Endometrial microvascular endothelial cells (primary cell): ENCODE measurements around the gene ATP1A3. TPM values are rescaled to one million over a fixed set of nuclear protein-coding genes. Genes with fewer than 3 reads are reported as not detected.
"Not testable (repeated sequence)": the region's sequence is repeated elsewhere in the genome, so short reads cannot be mapped to it uniquely, and the experiment has no call there.

Experiments
- in situ Hi-C: cut with HindIII; loops from 2 replicates; pipeline ENCODE4 v1.10.0; 2017; ENCODE audit warnings: low sequenced_read_pairs, low pct_unique_long_range_greater_than_20kb; ENCODE audit errors: inconsistent ontology term
- total RNA-seq: library from RNA; depleted of rRNA; stranded (reverse); fragments of >200 nt; gene quantifications from one replicate; pipeline ENCODE4 v1.2.3, GENCODE V29; 2015; ENCODE audit errors: inconsistent ontology term

ATP1A3 gene
- total RNA-seq, 1 donor from 2014 or later, result under 0.01 TPM

DNA sequence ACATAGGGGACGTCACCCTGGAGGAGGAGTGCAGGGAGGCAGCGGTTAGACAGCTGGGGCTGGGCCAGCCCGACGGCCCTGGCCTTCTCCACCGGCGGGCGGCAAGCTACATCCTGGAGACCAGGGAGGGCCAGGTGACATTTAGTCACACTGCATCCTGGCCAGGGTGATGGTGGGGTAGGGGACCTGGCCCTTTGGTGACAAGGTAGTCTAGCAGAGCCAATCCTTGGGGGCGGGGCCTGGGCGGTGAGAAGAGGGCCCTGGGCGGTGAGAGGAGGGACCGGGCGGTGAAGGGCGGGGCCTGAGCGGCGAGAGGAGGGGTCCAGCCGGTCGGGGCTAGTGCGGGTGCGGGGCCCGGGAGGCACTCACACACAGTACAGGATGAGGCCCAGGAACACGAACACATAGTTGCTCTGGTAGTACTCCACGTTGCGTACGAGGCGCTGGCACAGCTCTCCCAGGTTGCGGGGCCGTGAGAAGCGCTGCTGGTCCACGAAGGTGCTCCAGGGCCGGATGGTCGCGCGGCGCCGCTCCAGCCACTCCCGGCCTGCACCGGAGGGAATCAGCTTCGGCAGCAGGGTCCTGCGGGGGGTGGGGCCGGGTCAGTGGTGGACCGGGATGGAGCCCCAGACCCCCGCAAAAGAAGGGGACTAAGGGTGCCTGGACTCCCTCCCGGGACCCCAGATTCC, 35.5 kb downstream of the ATP1A3 start:
- in situ Hi-C loops, result no loop called here

DNA sequence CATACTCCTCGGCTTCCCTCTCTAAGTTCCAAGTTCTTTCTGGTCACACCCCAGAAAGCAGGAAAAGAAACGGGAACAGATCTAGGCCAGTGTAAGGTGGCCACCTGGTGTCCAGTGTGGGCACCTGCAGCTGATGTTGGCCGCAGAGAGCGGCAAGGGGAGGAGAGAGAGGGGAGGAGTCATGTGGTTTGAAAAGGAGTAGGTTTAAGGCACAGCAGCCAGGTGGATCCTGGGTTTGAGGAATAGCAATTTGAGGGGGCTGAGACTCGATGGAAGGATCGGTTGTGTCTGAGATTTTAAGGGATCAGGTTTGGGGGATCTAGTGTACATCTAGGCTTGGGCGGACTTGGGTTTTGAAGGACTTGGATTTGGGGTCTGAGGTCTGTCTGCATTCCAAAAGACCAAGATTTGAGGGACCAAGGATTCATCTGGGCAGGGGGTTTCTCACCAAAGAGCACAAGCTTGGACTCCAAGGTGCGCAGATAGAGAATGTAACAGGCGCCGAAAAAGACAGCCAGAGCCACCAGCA, 36.1 kb downstream of the ATP1A3 start:
- in situ Hi-C loops, result no loop called here

DNA sequence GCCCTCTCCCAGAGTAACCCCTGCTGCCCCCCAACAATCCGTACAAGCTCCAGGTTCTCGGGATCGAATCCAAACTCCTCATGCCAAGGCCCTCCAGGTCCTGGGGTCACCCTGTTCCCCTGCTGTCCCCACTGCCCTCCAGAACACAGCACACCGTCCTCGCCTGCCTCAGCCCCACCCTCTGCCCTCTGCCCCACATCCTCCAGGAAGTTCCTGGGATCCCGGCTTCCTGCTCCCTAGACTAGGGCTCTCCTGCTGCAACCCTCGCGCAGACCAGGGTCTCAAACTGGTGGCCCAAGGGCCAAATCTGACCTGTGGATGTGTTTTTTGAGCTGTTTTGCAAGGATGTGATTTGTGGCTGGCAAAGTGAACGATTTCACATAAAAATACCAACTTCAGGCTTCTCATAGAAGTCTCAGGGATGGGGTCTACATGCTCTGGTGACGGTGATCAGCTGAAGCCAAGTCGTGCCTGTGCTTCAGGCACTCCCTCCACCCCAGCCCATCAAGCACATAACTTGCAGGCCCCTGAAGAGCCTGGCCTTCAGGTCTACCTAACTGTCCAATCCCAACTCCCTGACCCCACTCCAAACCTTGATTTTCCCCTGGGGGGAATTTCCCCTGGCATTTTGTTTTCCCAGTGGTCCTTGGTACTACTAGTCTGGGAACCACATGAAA, 36.7 kb downstream of the ATP1A3 start:
- in situ Hi-C loops, result no loop called here

DNA sequence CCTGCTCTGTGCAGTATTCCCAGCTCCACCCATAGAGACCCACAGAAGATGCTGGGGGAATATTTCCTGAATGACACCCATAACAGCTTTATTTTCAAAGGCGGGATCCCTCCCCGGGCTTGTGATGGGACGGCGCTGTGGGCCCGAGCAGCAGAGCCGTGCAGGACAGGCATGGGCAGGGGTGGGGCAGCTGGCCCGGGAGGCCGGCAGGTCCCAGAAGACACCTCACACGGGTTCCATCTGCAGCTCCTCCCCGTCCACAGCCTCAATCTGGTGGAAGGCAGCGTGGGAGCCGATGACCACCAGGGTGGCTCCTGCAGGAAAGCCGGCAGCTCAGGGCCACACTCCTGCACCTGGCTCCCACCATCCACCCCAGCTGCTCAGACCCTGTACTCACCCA, 37.4 kb downstream of the ATP1A3 start:
- in situ Hi-C loops, result no loop called here

DNA sequence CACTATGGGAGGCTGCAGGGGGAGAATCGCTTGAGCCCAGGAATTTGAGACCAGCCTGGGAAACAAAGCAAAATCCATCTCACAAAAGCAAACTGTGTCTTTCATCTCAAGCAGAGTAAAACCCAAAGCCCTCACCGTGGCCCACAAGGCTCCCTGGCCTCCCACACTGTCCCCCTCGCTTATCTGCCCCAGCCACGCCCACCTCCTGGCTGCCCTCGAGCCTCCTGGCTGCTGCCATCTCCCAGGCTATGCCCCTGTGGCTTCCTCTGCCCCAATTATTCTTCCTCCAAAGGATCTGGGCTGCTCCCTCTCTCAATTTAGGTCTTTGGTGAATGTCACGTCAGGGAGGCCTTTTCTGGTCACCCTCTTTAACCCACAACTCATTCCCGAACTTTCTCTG, 38.5 kb downstream of the ATP1A3 start:
- in situ Hi-C loops, result no loop called here

DNA sequence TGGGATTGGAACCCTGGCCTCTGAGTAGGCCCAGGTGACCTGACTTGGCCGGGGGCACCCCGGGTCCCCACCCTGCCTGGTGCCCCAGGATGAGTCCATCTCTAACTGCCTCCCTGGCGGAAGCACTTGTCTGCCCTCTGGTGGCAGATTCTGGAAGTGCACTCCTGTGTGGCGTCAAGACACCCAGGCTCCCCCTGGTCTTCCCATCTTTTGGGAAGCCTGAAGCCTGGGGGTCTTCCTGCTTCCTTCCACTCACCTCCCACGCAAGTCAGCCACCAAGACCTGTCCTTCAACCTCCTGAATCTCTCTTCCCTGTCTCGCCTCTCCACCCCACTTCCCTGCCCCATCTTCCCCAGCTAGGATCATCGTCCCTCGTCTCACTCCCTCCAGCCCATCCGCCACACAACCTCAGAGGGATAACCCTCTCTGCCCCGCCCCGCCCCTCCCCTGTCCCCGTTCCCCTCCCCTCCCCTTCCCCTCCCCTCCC, 42.3 kb downstream of the ATP1A3 start:
- in situ Hi-C loops, result no loop called here

DNA sequence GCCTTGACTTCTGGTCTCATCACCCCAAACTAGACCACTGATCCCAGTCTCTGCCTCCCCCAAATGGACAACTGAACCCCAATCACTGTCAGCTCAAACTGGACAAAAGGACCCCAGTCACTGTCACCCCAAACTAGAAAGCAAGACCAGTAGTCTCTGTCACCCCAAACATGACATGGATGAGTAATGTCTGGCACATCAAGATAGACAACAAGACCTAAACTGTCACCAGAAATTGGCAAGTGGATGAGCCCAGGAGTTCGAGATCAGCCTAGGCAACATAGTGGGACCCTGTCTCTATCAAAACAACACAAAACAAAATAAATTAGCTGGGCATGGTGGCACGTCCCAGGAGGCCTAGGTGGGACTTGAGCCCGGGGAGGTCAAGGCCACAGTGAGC, 46.9 kb downstream of the ATP1A3 start:
- in situ Hi-C loops, result no loop called here

DNA sequence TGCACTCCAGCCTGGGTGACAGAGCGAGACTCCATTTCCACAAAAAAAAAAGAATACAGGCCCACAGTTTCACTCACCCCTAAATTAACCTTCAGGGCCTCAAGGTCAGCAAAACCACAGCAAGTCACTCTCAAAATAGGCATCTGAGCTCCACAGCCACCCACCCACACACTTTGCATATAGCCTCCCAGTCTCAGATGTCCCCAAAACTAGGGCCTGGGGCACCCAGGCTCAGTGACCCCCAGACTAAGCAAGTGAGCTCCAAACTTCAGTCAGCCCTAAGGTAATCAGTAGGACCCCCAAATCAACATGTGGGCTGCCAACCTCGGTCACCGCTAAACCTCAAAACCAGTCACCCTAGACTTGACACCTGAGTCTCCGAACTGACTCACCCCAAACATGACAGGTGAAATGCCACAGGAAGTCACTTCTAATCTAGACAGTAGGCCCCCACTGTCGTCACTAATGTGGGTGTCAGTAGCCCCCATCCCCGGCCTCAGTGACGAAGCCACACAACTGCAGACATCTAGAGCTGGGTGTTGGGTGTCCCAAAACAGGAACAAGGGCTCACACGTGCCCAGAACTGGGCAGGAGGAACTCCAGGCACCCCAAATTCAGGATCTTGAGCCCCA, 48.8 kb downstream of the ATP1A3 start:
- in situ Hi-C loops, result no loop called here

DNA sequence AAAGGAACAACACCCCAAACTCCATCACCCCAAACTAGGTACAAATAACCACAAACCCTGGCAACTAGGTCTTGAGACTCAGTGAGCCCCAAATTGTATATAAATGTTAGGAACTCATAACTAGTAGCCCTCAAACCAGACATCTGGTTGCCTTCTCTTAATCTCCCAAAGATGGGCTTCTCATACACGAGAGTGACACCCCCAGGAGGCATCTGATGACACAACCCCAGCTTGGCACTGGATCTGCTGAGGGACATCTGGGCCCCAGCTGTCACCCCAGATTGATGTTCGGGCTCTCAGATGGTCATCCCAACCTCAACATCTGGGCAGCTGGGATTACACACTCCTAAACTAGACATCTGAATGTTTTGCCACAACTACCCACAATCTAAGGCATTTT, 49.7 kb downstream of the ATP1A3 start:
- in situ Hi-C loops, result no loop called here

DNA sequence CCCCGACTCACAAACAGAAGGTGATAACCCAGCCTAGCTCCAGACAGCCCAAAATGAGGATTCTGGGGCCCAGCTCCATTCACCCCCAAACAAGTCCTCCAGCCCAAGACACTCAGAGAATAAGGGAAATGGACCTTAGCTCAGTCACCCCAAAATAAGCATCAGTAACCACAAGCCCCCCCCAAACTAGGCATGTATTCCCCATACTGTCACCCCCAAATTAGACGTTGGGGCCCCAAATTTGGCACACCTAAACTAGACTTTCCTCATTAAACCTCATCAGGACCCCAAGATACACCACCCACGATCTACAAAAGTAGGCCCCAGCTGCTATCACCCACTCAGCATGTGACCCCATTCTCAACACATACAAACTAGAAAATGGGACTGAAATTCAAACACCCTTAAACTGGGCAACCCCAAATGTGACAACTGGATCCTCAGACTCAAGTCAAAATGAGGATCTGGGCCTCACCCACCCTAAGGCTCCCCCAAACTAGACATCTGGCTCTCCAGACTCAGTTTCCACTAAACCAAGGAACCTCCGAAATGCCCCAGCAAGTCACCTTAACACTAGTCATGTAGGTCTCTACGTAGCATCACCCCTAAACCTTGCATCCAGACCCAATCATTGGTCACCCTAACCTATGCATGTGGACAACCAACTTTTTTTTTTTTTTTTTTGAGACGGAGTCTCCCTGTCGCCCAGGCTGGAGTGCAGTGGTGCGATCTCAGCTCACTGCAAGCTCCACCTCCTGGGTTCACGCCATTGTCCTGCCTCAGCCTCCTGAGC, 52.4 kb downstream of the ATP1A3 start:
- in situ Hi-C loops, result no loop called here

DNA sequence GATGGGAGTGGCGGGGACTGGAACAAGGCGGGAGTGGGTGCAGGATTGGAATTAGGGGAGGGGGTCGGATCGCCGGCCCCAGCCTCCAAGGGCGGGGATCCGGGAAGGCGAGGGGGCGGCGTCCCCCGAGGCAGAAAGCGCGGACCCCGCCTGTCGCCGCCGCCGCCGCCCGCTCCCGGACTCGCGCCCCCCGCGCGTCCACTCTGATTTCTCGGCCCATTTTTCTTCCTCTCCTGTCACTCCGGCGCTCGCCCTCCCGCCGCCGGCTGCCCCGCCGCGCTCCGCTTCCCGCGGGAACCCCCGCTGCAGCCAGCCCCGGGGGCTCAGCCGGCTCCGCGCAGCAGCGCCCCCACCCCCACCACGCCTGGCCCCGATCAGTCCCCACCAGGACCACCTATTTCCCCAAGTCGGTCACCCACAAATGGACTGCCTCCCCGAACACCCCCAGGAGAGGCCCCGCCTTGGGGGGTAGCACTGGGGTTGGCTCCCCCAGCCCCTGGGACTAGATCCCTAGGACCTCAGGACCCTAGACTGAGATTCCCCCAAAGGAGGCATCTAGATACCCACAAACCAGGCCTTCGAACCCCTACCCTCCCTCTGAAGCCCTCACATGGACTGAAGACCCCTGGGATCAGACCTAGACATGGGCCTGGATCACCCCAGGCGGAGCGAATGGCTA, 53.2 kb downstream of the ATP1A3 start:
- in situ Hi-C loops, result no loop called here

DNA sequence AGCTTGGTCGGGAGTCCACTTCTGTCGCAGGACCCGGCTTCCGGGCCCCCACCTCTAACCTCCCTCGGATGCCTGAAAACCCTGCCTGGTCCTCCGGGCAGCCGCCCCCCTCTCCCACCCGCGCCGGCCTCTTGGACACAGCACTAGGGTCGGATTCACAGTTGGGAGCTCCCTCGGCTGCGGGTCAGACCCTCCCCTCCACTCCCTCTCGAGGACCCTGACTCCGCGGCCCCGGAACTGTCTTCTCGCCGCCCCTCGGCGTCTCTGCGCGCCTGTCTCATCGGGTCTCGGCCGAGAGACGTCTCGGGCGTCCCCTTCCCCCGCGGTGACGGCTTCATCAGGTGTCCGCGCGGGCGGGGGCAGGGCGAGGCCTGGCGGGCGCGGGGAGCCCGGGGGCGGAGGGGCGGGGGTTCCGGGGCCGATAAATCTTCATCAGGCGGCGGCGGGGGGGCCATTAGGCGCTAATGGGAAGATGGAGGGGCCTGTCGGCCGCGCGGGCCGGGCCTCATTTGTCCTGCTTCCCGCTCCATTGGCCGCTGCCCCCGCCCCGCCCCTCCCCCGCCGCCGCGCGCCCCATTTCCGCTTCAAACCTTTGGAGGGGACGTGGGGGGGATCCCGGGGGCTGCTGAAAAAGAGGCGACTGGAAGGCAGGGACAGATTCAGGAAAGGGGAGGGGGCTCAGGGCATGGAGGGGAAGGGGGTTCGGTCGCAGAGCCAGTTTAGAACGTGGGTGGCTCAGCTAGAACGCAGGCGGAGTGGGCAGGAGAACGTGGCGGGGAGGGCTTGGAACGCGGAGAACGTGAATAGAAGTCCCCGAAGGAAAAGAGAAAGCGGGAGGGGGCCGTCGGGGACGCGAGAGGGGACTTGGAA, 53.9 kb downstream of the ATP1A3 start:
- in situ Hi-C loops, result no loop called here

DNA sequence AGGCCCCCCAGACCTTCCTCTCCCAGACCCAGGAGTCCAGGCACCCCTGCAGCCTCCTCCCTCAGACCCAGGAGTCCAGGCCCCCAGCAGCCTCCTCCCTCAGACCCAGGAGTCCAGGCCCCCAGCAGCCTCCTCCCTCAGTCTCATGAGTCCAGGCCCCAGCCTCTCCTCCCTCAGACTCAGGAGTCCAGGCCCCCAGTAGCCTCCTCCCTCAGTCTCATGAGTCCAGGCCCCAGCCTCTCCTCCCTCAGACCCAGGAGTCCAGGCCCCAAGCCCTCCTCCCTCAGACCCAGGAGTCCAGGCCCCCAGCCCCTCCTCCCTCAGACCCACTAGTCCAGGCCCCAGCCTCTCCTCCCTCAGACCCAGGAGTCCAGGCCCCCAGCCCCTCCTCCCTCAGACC, 54.8 kb downstream of the ATP1A3 start:
- in situ Hi-C loops, result not testable (repeated sequence)

DNA sequence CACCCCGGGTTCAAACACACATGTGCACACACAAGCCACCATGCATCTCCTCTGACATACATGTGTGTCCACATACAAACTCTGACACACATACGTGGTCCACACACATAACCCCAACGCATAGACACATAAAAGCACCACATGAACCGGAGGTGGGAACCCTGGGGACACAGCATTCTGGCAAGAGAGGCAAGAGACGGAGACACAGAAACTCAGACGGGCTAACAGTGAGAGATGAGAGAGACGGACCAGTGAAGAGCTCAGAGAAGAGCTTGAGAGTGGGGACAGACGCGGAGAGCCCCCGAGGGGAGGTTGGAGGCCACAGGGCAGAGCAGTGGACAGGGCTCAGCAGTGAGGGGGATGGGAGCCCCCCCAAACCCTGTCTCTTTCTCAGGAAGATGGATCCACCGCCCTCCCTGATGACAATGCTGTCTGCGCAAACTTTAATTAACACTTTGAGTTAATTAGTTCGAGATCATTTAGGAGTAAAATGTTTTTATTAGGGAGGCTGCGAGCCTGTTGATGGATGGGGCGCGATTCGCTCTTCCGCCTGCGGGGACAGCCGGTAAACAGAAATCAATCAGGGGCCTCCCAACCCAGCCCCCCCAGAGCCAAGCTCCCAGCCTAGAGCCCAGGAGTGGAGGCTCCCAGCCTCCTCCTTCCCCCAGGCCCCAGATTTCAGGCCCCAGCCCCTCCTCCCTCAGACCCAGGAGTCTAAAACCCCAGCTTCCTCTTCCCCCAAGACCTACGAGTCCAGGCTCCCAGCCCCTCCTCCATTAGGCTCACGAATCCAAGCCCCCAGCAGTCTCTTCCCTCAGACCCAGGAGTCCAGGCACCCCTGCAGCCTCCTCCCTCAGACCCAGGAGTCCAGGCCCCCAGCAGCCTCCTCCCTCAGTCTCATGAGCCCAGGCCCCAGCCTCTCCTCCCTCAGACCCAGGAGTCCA, 56.2 kb downstream of the ATP1A3 start:
- in situ Hi-C loops, result no loop called here

DNA sequence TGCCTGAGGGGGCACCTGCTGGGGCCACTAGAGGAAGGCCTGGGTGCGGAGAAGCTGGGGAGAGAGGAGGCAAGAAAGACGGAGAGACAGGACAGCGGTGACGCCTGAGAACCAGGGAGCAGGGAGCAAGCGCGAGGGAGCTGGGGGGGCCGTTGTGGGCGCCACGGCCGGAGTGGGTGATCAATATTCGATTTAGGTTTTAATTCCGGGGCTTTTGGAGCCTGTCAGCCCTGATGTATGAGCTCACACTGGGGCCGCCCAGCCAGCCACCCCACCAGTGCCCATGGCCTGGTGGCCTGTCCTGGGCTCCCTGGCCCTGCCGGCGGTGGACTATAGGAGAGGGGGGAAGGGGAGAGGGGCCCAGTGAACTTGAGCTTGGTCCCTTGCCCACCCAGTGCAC, 57.1 kb downstream of the ATP1A3 start:
- in situ Hi-C loops, result no loop called here

DNA sequence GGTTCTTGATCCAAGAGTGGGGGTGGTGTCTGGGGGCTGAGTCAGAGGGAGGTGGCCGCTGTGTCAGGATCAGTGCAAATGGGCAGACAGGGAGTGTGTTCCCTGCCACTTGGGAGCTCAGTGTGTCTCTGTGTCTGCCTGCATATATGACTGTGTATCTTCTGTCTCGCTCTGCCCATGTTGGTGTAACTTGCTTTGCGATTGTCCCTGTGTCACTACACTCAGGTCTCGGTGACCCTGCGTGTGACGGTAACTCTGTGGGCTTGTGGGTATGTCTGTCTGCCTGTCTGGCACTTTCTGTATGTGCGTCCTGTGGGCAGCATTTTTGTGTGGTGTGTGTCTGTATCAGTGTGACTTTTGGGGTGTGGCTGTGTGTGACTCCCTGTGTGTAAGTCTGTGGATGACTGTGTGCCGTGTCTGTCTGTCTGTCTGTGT, 57.6 kb downstream of the ATP1A3 start:
- in situ Hi-C loops, result no loop called here
